Type B pancreatic cell (in vitro differentiated cells): ENCODE measurements around the gene TRIP4. TPM values are rescaled to one million over a fixed set of nuclear protein-coding genes. Genes with fewer than 3 reads are reported as not detected.

Source experiments
- DNase-seq: peaks from one replicate; pipeline ENCODE4 v3.0.0; 2021; ENCODE audit warnings: mixed read lengths; ENCODE audit not compliant: unreplicated experiment; ENCODE audit errors: extremely low spot score
- H3K27ac Mint-ChIP-seq: 2 replicates; pipeline ENCODE4 v1.8.0; 2021; ENCODE audit warnings: mild to moderate bottlenecking, mixed read lengths
- H3K27me3 Mint-ChIP-seq: 2 replicates; pipeline ENCODE4 v1.8.0; 2021; ENCODE audit warnings: mixed read lengths
- H3K36me3 Mint-ChIP-seq: 2 replicates; pipeline ENCODE4 v1.8.0; 2021; ENCODE audit warnings: mixed read lengths
- H3K4me1 Mint-ChIP-seq: one replicate; pipeline ENCODE4 v1.8.0; 2021; ENCODE audit warnings: mixed read lengths; ENCODE audit not compliant: unreplicated experiment
- H3K4me3 Mint-ChIP-seq: 2 replicates; pipeline ENCODE4 v1.8.0; 2021; ENCODE audit warnings: mild to moderate bottlenecking, mixed read lengths
- H3K9me3 Mint-ChIP-seq: 2 replicates; pipeline ENCODE4 v1.8.0; 2021; ENCODE audit warnings: mixed read lengths
- CTCF ChIP-seq: fragments of 200-600 bp; sonication (generic); conservative IDR thresholded peaks from 2 replicates; pipeline ENCODE4 v1.5.0; 2021; ENCODE audit warnings: antibody characterized with exemption, mild to moderate bottlenecking
- total RNA-seq: library from RNA; stranded (reverse); gene quantifications from 2 replicates; pipeline ENCODE4 v1.2.1, GENCODE V29; 2021; ENCODE audit warnings: low replicate concordance

Gene TRIP4
- total RNA-seq, 1 donor from 2014 or later = 21.1 TPM

GRCh38 chr15:64443016-64443415 is 55.4 kb downstream of the TRIP4 start:
- no peak for DNase-seq
- Mint-ChIP-seq H3K4me1 (peaks cover 17% of the 10 kb centered on the region), H3K27ac (peak overlapping the region; percentile 89), H3K9me3 (no peaks in the 10 kb centered on the region), H3K4me3 (no peak overlapping the region), H3K36me3 (peaks cover 24% of the 10 kb centered on the region), H3K27me3 (no peaks in the 10 kb centered on the region)
- no peak for TF ChIP-seq CTCF

- peak overlapping the region; percentile 79 for H3K4me3 Mint-ChIP-seq
- peaks cover 17% of the 10 kb centered on the region for H3K4me1 Mint-ChIP-seq
- H3K27me3 Mint-ChIP-seq = no peaks in the 10 kb centered on the region
- H3K27ac Mint-ChIP-seq = peak overlapping the region; percentile 89
- DNase-seq = no peak
- H3K36me3 Mint-ChIP-seq = peaks cover 24% of the 10 kb centered on the region
- TF ChIP-seq CTCF = no peak
- H3K9me3 Mint-ChIP-seq = no peaks in the 10 kb centered on the region
Observed at GRCh38 chr15:64443747-64444621, 56.3 kb downstream of the TRIP4 start.

GRCh38 chr15:64444836-64445235 is 57.2 kb downstream of the TRIP4 start:
- Mint-ChIP-seq H3K27me3 (no peaks in the 10 kb centered on the region), H3K4me1 (peaks cover 17% of the 10 kb centered on the region), H3K36me3 (peaks cover 25% of the 10 kb centered on the region), H3K9me3 (no peaks in the 10 kb centered on the region), H3K4me3 (peak overlapping the region; percentile 79), H3K27ac (peak overlapping the region; percentile 89)
- DNase-seq = no peak
- TF ChIP-seq CTCF = no peak

- peaks cover 14% of the 10 kb centered on the region for H3K4me1 Mint-ChIP-seq
- H3K27ac Mint-ChIP-seq = no peak overlapping the region
- no peaks in the 10 kb centered on the region for H3K9me3 Mint-ChIP-seq
- no peaks in the 10 kb centered on the region for H3K27me3 Mint-ChIP-seq
- peaks cover 22% of the 10 kb centered on the region for H3K36me3 Mint-ChIP-seq
- DNase-seq = no peak
- H3K4me3 Mint-ChIP-seq = no peak overlapping the region
- TF ChIP-seq CTCF = no peak
Observed at GRCh38 chr15:64447536-64448315, 60.1 kb downstream of the TRIP4 start.

- DNase-seq = no peak
- no peak for TF ChIP-seq CTCF
- Mint-ChIP-seq H3K9me3 (no peaks in the 10 kb centered on the region), H3K27ac (no peak overlapping the region), H3K27me3 (no peaks in the 10 kb centered on the region), H3K4me3 (no peak overlapping the region), H3K36me3 (peaks cover 8% of the 10 kb centered on the region), H3K4me1 (peaks cover 42% of the 10 kb centered on the region)
Observed at GRCh38 chr15:64452988-64453688, 65.5 kb downstream of the TRIP4 start.
